DMS153 treated with DMSO at 0.1 percent for 48 hours (cell line): ENCODE results near the gene PHAX.
"Not testable (repeated sequence)": the region's sequence is repeated elsewhere in the genome, so short reads cannot be mapped to it uniquely, and the experiment has no call there.

Source experiments
- DNase-seq: peaks from one replicate; lab custom pipeline; 2025; ENCODE audit not compliant: unreplicated experiment; lab: John Stamatoyannopoulos, UW

The PHAX gene

GRCh38 chr5:126603402-126603991 is 2.8 kb downstream of the PHAX start:
- no peak for DNase-seq

- no peak for DNase-seq
These were observed 4.8 kb downstream of the PHAX start for GRCh38 chr5:126605525-126605924.

- DNase-seq, result no peak
These were observed 9.4 kb downstream of the PHAX start for GRCh38 chr5:126610160-126610559.

GRCh38 chr5:126610616-126611015 is 9.9 kb downstream of the PHAX start:
- DNase-seq, result no peak

GRCh38 chr5:126613941-126614592 is 13.3 kb downstream of the PHAX start:
- DNase-seq, result no peak

GRCh38 chr5:126615286-126615685 is 14.5 kb downstream of the PHAX start:
- DNase-seq, result no peak

- not testable (repeated sequence) for DNase-seq
These were observed 16.9 kb downstream of the PHAX start for GRCh38 chr5:126617603-126618002.

- DNase-seq, result no peak
These were observed 19.0 kb downstream of the PHAX start for GRCh38 chr5:126619781-126620180.

- no peak for DNase-seq
These were observed 23.8 kb downstream of the PHAX start for GRCh38 chr5:126624534-126624933.

- no peak for DNase-seq
These were observed 27.4 kb downstream of the PHAX start for GRCh38 chr5:126628102-126628501.

GRCh38 chr5:126631920-126632319 is 31.2 kb downstream of the PHAX start:
- no peak for DNase-seq

GRCh38 chr5:126633552-126633951 is 32.8 kb downstream of the PHAX start:
- no peak for DNase-seq

- DNase-seq, result no peak
These were observed 34.8 kb downstream of the PHAX start for GRCh38 chr5:126635585-126635984.

- DNase-seq, result no peak
These were observed 36.2 kb downstream of the PHAX start for GRCh38 chr5:126636956-126637355.

- DNase-seq, result no peak
These were observed 40.1 kb downstream of the PHAX start for GRCh38 chr5:126640866-126641265.

- DNase-seq, result no peak
These were observed 40.6 kb downstream of the PHAX start for GRCh38 chr5:126641387-126641786.

GRCh38 chr5:126645132-126645531 is 44.4 kb downstream of the PHAX start:
- DNase-seq, result no peak

GRCh38 chr5:126647071-126647470 is 46.3 kb downstream of the PHAX start:
- DNase-seq, result no peak

- DNase-seq, result no peak
These were observed 47.7 kb downstream of the PHAX start for GRCh38 chr5:126648471-126648870.

- DNase-seq, result not testable (repeated sequence)
These were observed 48.3 kb downstream of the PHAX start for GRCh38 chr5:126649057-126649456.

GRCh38 chr5:126649709-126650108 is 49.0 kb downstream of the PHAX start:
- not testable (repeated sequence) for DNase-seq

- no peak for DNase-seq
These were observed 49.7 kb downstream of the PHAX start for GRCh38 chr5:126650463-126650862.

GRCh38 chr5:126651013-126651577 is 50.3 kb downstream of the PHAX start:
- no peak for DNase-seq
